Neural cell (in vitro differentiated cells): Measurements from ENCODE around the gene DDX27. TPM values are rescaled to one million over a fixed set of nuclear protein-coding genes. Genes with fewer than 3 reads are reported as not detected.

Experiments used
- H2AFZ ChIP-seq: fragments of 200-600, 300-800 bp; sonication (generic), shearing (Covaris generic); 2 replicates; pipeline ENCODE4 v1.6.0; 2014; ENCODE audit warnings: low read depth, mild to moderate bottlenecking, antibody characterized with exemption, low read length, moderate library complexity
- H3F3A ChIP-seq: fragments of 200-600 bp; shearing (Covaris generic); 2 replicates; pipeline ENCODE4 v1.6.1; 2016; ENCODE audit warnings: mild to moderate bottlenecking, moderate library complexity, mixed read lengths, antibody characterized with exemption, low read length; ENCODE audit not compliant: insufficient read depth, poor library complexity, severe bottlenecking
- H3K27ac ChIP-seq: fragments of 200-600, 300-800 bp; sonication (generic), shearing (Covaris generic); 2 replicates; pipeline ENCODE4 v1.5.1; 2014; ENCODE audit warnings: mild to moderate bottlenecking, low read length, moderate library complexity
- H3K27me3 ChIP-seq: fragments of 300-800, 200-600 bp; sonication (generic), shearing (Covaris generic); 2 replicates; pipeline ENCODE4 v1.6.0; 2014; ENCODE audit warnings: mild to moderate bottlenecking, low read depth, low read length, moderate library complexity; ENCODE audit not compliant: insufficient read depth
- H3K36me3 ChIP-seq: fragments of 300-800, 200-600 bp; sonication (generic), shearing (Covaris generic); 2 replicates; pipeline ENCODE4 v1.5.1; 2014; ENCODE audit warnings: mild to moderate bottlenecking, antibody characterized with exemption, low read length, moderate library complexity; ENCODE audit not compliant: insufficient read depth
- H3K4me2 ChIP-seq: fragments of 300-800, 200-600 bp; sonication (generic), shearing (Covaris generic); 2 replicates; pipeline ENCODE4 v1.6.0; 2014; ENCODE audit warnings: mild to moderate bottlenecking, low read length
- H3K4me3 ChIP-seq: fragments of 300-800, 200-600 bp; sonication (generic), shearing (Covaris generic); 2 replicates; pipeline ENCODE4 v1.5.1; 2014; ENCODE audit warnings: mild to moderate bottlenecking, low read length, moderate library complexity
- H3K79me2 ChIP-seq: fragments of 200-600 bp; shearing (Covaris generic); replicated peaks from 2 replicates; pipeline ENCODE4 v1.6.0; 2014; ENCODE audit warnings: mild to moderate bottlenecking, low read length, moderate library complexity; ENCODE audit not compliant: insufficient read depth
- H3K9ac ChIP-seq: fragments of 300-800, 200-600 bp; sonication (generic), shearing (Covaris generic); 2 replicates; pipeline ENCODE4 v1.6.1; 2016; ENCODE audit warnings: mild to moderate bottlenecking, low read length, mixed read lengths
- H3K9me2 ChIP-seq: fragments of 200-600 bp; shearing (Covaris generic); 2 replicates; pipeline ENCODE4 v1.6.1; 2016; ENCODE audit warnings: mild to moderate bottlenecking, low read length, mixed read lengths; ENCODE audit not compliant: insufficient read depth
- H3K9me3 ChIP-seq: fragments of 200-600, 300-800 bp; sonication (generic), shearing (Covaris generic); 2 replicates; pipeline ENCODE4 v1.6.1; 2016; ENCODE audit warnings: mild to moderate bottlenecking, mixed run types, low read length, moderate library complexity, mixed read lengths
- H4K20me1 ChIP-seq: fragments of 200-600 bp; shearing (Covaris generic); 2 replicates; pipeline ENCODE4 v1.6.1; 2016; ENCODE audit warnings: mild to moderate bottlenecking, mixed run types; ENCODE audit not compliant: insufficient read depth
- CTCF ChIP-seq: fragments of 450-650 bp; IDR thresholded peaks from 2 replicates; pipeline ENCODE4 v1.5.1; 2014; ENCODE audit warnings: antibody characterized with exemption, mild to moderate bottlenecking, moderate library complexity; ENCODE audit not compliant: poor library complexity, severe bottlenecking
- EP300 ChIP-seq: fragments of 450-650 bp; conservative IDR thresholded peaks from 2 replicates; pipeline ENCODE4 v1.6.1; 2014; ENCODE audit warnings: antibody characterized with exemption, mild to moderate bottlenecking, moderate library complexity; ENCODE audit not compliant: poor library complexity, severe bottlenecking
- EZH2 ChIP-seq: fragments of 200-600, 300-800 bp; shearing (Covaris generic), sonication (generic); IDR thresholded peaks from 2 replicates; pipeline ENCODE4 v1.6.1; 2014; ENCODE audit warnings: antibody characterized with exemption, low read length, borderline replicate concordance, mild to moderate bottlenecking; ENCODE audit not compliant: insufficient read depth, poor library complexity, severe bottlenecking
- MXI1 ChIP-seq: fragments of 450-650 bp; conservative IDR thresholded peaks from 2 replicates; pipeline ENCODE4 v1.6.1; 2014; ENCODE audit warnings: antibody characterized with exemption, mild to moderate bottlenecking; ENCODE audit not compliant: poor library complexity, severe bottlenecking
- POLR2AphosphoS5 ChIP-seq: IDR thresholded peaks from 2 replicates; pipeline ENCODE4 v1.6.1; 2012
- RAD21 ChIP-seq: fragments of 450-650 bp; conservative IDR thresholded peaks from 2 replicates; pipeline ENCODE4 v1.6.1; 2014; ENCODE audit warnings: antibody characterized with exemption, mild to moderate bottlenecking, moderate library complexity
- REST ChIP-seq: IDR thresholded peaks from 2 replicates; pipeline ENCODE4 v1.6.1; 2012; ENCODE audit warnings: borderline replicate concordance
- SMC3 ChIP-seq: fragments of 450-650 bp; conservative IDR thresholded peaks from 2 replicates; pipeline ENCODE4 v1.6.1; 2014; ENCODE audit warnings: antibody characterized with exemption, mild to moderate bottlenecking, moderate library complexity; ENCODE audit not compliant: poor library complexity
- TAF1 ChIP-seq: IDR thresholded peaks from 2 replicates; pipeline ENCODE4 v1.6.1; 2012; ENCODE audit warnings: low read depth
- polyA plus RNA-seq: library from polyadenylated mRNA; depleted of rRNA; stranded (reverse); fragments of >200 nt; gene quantifications from 2 replicates; pipeline ENCODE4 v1.2.3, GENCODE V29; 2014

Gene DDX27
- polyA plus RNA-seq, 1 donor from 2014 or later, result 35.4 TPM

- no peaks in the 10 kb centered on the region for H3F3A ChIP-seq
- no peak overlapping the region for H3K4me3 ChIP-seq
- H3K36me3 ChIP-seq, result no peaks in the 10 kb centered on the region
- H3K27ac ChIP-seq, result no peak overlapping the region
- H4K20me1 ChIP-seq, result no peaks in the 10 kb centered on the region
- H3K27me3 ChIP-seq, result no peaks in the 10 kb centered on the region
- no peak overlapping the region for H3K9ac ChIP-seq
- TF ChIP-seq CTCF, result no peak
- no peak for TF ChIP-seq EZH2
- TF ChIP-seq MXI1, result no peak
- TF ChIP-seq POLR2AphosphoS5, result no peak
- H2AFZ ChIP-seq, result no peak overlapping the region
- no peaks in the 10 kb centered on the region for H3K9me3 ChIP-seq
- no peaks in the 10 kb centered on the region for H3K79me2 ChIP-seq
- H3K9me2 ChIP-seq, result no peaks in the 10 kb centered on the region
- no peak overlapping the region for H3K4me2 ChIP-seq
Measured at GRCh38 chr20:49203746-49204145, 15.5 kb upstream of the DDX27 start.

- Histone ChIP-seq H3K4me2 (no peak overlapping the region), H3F3A (no peaks in the 10 kb centered on the region), H2AFZ (no peak overlapping the region), H3K9me3 (no peaks in the 10 kb centered on the region), H3K27ac (no peak overlapping the region), H3K4me3 (no peak overlapping the region), H3K9me2 (no peaks in the 10 kb centered on the region), H3K27me3 (no peaks in the 10 kb centered on the region), H3K9ac (no peak overlapping the region), H3K79me2 (no peaks in the 10 kb centered on the region), H4K20me1 (no peaks in the 10 kb centered on the region), H3K36me3 (no peaks in the 10 kb centered on the region)
- TF ChIP-seq CTCF, result no peak
Measured at GRCh38 chr20:49207076-49207475, 12.1 kb upstream of the DDX27 start.

GRCh38 chr20:49210101-49210756 is 9.0 kb upstream of the DDX27 start:
- no peaks in the 10 kb centered on the region for H3K9me3 ChIP-seq
- H3K4me2 ChIP-seq, result no peak overlapping the region
- H4K20me1 ChIP-seq, result no peaks in the 10 kb centered on the region
- no peak overlapping the region for H3K9ac ChIP-seq
- no peak overlapping the region for H3K4me3 ChIP-seq
- no peaks in the 10 kb centered on the region for H3K9me2 ChIP-seq
- no peak overlapping the region for H3K27ac ChIP-seq
- TF ChIP-seq EZH2 (no peak), SMC3 (no peak), POLR2AphosphoS5 (no peak), EP300 (no peak), RAD21 (no peak), REST (no peak), TAF1 (no peak), CTCF (no peak), MXI1 (no peak)
- no peaks in the 10 kb centered on the region for H3K27me3 ChIP-seq
- no peaks in the 10 kb centered on the region for H3K36me3 ChIP-seq
- H3K79me2 ChIP-seq, result no peaks in the 10 kb centered on the region
- no peak overlapping the region for H2AFZ ChIP-seq
- no peaks in the 10 kb centered on the region for H3F3A ChIP-seq
